GM12801 (cell line): Measurements from ENCODE around the gene TMPRSS9.

Source experiments
- CTCF ChIP-seq: IDR thresholded peaks from one replicate; pipeline ENCODE4 v1.5.1; 2011; ENCODE audit warnings: control low read depth; ENCODE audit not compliant: insufficient read length; ENCODE audit errors: extremely low read depth

Gene TMPRSS9

DNA sequence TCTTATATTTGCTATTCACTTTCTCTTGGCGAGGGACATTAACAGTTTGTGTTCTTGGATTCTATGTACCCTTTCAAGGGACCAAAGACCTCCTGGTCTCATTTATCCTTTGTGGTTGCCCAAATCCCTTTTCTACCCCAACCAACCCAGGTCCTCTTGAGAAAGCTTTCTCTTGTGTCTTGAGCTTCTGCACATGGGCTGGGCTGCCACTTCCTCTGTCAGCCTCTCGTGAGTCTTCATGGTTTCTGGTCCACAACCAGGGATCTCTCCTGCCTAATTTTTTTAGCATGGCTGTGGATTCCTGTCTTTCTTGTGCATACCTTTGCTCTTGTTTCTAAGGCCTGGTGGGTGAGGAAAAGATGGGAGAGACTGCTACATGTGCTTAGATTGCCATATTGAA is 52.4 kb downstream of the TMPRSS9 start:
- no peak for TF ChIP-seq CTCF

GRCh38 chr19:2413159-2413558 is 53.1 kb downstream of the TMPRSS9 start:
- TF ChIP-seq CTCF, result no peak

DNA sequence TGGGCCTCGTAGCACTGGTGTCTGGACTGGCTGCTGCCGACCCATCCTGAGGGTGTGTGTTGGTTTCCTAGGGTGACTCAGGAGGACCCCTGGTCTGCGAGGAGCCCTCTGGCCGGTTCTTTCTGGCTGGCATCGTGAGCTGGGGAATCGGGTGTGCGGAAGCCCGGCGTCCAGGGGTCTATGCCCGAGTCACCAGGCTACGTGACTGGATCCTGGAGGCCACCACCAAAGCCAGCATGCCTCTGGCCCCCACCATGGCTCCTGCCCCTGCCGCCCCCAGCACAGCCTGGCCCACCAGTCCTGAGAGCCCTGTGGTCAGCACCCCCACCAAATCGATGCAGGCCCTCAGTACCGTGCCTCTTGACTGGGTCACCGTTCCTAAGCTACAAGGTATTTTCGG is 53.6 kb downstream of the TMPRSS9 start:
- no peak for TF ChIP-seq CTCF

GRCh38 chr19:2415281-2415972 is 55.4 kb downstream of the TMPRSS9 start:
- no peak for TF ChIP-seq CTCF

DNA sequence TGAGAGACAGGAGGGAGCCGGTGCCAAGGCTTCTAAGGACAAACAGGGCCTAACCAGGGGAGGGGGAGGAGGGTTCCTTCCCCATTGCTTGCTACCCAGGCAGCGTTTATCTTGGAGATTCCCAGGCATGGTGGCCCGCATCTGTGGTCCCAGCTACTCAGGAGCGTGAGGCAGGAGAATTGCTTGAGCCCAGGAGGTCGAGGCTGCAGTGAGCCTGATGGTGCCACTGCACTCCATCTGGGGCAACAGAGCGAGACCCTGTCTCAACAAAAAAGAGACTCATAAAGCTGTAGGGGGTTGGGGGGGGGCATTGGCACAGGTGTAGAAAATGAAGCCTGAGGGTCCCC is 55.9 kb downstream of the TMPRSS9 start:
- TF ChIP-seq CTCF, result no peak

DNA sequence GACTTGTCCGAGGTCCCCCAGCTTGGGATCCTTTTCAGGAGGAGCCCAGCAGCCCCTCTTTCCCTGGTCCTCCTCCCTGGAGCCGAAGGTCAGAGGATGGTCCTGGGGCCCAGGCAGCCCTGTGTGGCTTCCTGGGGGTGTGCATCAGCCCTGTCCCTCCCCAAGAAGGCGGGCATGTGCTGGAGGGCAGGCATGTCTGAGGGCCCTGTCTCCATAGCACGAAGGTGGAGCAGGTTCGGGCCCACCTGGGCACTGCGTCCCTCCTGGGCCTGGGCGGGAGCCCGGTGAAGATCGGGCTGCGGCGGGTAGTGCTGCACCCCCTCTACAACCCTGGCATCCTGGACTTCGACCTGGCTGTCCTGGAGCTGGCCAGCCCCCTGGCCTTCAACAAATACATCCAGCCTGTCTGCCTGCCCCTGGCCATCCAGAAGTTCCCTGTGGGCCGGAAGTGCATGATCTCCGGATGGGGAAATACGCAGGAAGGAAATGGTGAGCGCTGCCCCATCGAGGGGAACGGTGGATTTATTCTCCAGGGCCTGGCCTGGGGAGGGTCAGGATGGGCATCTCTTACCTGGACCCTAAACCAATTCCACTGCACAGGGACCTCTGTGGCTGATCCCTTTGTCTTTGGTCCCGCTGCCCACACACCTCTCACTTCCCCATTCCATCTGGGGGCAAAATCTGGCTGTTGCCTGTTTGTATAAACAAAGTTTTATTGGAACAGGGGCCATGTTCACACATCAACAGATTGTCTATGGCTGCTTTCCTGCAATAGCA is 56.4 kb downstream of the TMPRSS9 start:
- TF ChIP-seq CTCF, result no peak

- TF ChIP-seq CTCF, result no peak
These were observed 57.9 kb downstream of the TMPRSS9 start for GRCh38 chr19:2417881-2418406.
